ENCODE results near the gene DNASE1L3. TPM values are rescaled to one million over a fixed set of nuclear protein-coding genes. Genes with fewer than 3 reads are reported as not detected.
A peak's percentile ranks its signal among the peaks of the same experiment; 100 is the strongest.

Gene DNASE1L3
- total RNA-seq, 1 donor from 2014 or later, result 0.96 TPM

DNA sequence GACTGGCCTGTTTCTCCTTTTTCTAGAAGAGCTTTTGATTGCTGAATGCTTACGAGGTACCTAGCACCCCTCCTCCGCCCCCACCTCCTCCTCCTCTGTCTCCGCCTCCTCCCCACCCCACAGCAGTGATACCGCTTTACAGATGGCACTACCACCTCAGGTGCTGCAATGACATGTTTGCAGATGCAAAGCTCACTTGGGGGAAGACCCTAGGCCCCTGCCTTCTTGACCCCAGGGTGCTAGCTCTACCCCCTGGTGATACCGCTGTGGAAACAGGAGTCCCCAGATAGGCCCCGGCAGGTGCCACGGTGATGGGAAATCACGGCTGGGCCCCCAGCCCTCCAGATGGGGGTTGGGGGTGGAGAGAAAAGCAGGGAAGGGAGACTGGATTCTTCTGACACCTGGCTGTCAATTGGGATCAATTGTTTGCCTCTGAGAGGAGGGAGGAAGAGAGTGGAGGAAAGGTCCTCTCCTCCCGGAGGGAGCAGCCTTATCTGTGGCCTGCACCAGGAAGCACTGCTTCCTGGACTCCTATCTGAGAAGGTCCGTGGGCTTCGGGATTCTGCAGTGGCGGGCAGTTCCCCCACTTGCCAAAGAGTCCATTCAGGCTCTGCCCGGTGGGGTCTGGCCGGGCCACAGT lies 37.6 kb downstream of the DNASE1L3 start:
- DNase-seq, result no peak
- TF ChIP-seq, protein P1, sequence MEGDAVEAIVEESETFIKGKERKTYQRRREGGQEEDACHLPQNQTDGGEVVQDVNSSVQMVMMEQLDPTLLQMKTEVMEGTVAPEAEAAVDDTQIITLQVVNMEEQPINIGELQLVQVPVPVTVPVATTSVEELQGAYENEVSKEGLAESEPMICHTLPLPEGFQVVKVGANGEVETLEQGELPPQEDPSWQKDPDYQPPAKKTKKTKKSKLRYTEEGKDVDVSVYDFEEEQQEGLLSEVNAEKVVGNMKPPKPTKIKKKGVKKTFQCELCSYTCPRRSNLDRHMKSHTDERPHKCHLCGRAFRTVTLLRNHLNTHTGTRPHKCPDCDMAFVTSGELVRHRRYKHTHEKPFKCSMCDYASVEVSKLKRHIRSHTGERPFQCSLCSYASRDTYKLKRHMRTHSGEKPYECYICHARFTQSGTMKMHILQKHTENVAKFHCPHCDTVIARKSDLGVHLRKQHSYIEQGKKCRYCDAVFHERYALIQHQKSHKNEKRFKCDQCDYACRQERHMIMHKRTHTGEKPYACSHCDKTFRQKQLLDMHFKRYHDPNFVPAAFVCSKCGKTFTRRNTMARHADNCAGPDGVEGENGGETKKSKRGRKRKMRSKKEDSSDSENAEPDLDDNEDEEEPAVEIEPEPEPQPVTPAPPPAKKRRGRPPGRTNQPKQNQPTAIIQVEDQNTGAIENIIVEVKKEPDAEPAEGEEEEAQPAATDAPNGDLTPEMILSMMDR (IDR thresholded peaks at IDR 0.05; ENCODE audit: partially characterized antibody, unreplicated experiment), result no peak
- Mint-ChIP-seq H3K4me3 (ENCODE audit: unreplicated experiment) (no peak overlapping the region), H3K4me1 (ENCODE audit: low read depth, unreplicated experiment) (peaks cover 3% of the 10 kb centered on the region), H3K9me3 (ENCODE audit: unreplicated experiment) (peaks cover 5% of the 10 kb centered on the region), H3K27ac (ENCODE audit: unreplicated experiment) (no peak overlapping the region), H3K27me3 (ENCODE audit: unreplicated experiment) (peaks cover 3% of the 10 kb centered on the region), H3K36me3 (ENCODE audit: unreplicated experiment) (no peaks in the 10 kb centered on the region)

DNA sequence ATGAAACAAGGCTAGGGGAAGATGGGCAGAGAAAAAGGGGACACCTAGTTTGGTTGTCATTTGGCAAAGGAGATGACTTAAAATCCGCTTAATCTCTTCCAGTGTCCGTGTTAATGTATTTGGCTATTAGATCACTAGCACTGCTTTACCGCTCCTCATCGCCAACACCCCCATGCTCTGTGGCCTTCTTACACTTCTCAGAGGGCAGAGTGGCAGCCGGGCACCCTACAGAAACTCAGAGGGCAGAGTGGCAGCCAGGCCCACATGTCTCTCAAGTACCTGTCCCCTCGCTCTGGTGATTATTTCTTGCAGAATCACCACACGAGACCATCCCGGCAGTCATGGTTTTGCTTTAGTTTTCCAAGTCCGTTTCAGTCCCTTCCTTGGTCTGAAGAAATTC lies 39.6 kb downstream of the DNASE1L3 start:
- H3K9me3 Mint-ChIP-seq (ENCODE audit: unreplicated experiment), result peaks cover 3% of the 10 kb centered on the region
- peaks cover 3% of the 10 kb centered on the region for H3K27me3 Mint-ChIP-seq (ENCODE audit: unreplicated experiment)
- H3K4me1 Mint-ChIP-seq (ENCODE audit: low read depth, unreplicated experiment), result peaks cover 3% of the 10 kb centered on the region
- no peak overlapping the region for H3K27ac Mint-ChIP-seq (ENCODE audit: unreplicated experiment)
- no peak overlapping the region for H3K4me3 Mint-ChIP-seq (ENCODE audit: unreplicated experiment)
- TF ChIP-seq, protein P1 (IDR thresholded peaks at IDR 0.05; ENCODE audit: partially characterized antibody, unreplicated experiment), result no peak
- DNase-seq, result no peak
- no peaks in the 10 kb centered on the region for H3K36me3 Mint-ChIP-seq (ENCODE audit: unreplicated experiment)

DNA sequence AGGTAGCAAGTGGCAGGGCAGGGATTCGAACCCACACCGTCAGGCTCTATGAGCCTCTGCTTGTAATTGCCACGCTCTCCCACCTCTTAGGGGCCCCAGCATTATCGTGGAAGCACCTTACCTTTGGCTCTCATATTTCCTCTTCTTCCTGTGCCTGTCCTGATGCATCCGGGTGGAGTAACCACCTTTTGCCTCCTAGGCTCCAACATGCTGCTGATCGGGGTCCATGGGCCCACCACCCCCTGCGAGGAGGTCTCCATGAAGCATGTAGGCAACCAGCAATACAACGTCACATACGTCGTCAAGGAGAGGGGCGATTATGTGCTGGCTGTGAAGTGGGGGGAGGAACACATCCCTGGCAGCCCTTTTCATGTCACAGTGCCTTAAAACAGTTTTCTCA lies 40.4 kb downstream of the DNASE1L3 start:
- Mint-ChIP-seq H3K27ac (ENCODE audit: unreplicated experiment) (no peak overlapping the region), H3K9me3 (ENCODE audit: unreplicated experiment) (peaks cover 3% of the 10 kb centered on the region), H3K4me1 (ENCODE audit: low read depth, unreplicated experiment) (peaks cover 3% of the 10 kb centered on the region), H3K36me3 (ENCODE audit: unreplicated experiment) (no peaks in the 10 kb centered on the region), H3K27me3 (ENCODE audit: unreplicated experiment) (peaks cover 3% of the 10 kb centered on the region), H3K4me3 (ENCODE audit: unreplicated experiment) (no peak overlapping the region)
- TF ChIP-seq, protein P1 (IDR thresholded peaks at IDR 0.05; ENCODE audit: partially characterized antibody, unreplicated experiment), result no peak
- DNase-seq, result no peak

DNA sequence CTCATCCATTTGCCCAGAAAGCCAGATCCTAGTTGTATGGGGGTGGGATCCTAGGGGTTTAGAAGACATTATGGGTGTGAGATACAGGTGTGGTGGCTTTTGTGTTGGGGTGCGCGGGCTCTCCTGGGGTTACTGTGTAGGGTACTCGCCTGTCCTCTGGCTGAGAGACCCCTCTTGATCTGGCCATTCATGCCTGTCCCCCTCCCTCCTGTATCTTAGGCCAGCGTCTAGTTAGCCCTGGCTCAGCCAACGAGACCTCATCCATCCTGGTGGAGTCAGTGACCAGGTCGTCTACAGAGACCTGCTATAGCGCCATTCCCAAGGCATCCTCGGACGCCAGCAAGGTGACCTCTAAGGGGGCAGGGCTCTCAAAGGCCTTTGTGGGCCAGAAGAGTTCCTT lies 41.4 kb downstream of the DNASE1L3 start:
- H3K9me3 Mint-ChIP-seq (ENCODE audit: unreplicated experiment), result peaks cover 3% of the 10 kb centered on the region
- no peak overlapping the region for H3K4me3 Mint-ChIP-seq (ENCODE audit: unreplicated experiment)
- TF ChIP-seq, protein P1 (IDR thresholded peaks at IDR 0.05; ENCODE audit: partially characterized antibody, unreplicated experiment), result no peak
- H3K36me3 Mint-ChIP-seq (ENCODE audit: unreplicated experiment), result no peaks in the 10 kb centered on the region
- DNase-seq, result no peak
- H3K27me3 Mint-ChIP-seq (ENCODE audit: unreplicated experiment), result peaks cover 3% of the 10 kb centered on the region
- peaks cover 3% of the 10 kb centered on the region for H3K4me1 Mint-ChIP-seq (ENCODE audit: low read depth, unreplicated experiment)
- H3K27ac Mint-ChIP-seq (ENCODE audit: unreplicated experiment), result no peak overlapping the region

DNA sequence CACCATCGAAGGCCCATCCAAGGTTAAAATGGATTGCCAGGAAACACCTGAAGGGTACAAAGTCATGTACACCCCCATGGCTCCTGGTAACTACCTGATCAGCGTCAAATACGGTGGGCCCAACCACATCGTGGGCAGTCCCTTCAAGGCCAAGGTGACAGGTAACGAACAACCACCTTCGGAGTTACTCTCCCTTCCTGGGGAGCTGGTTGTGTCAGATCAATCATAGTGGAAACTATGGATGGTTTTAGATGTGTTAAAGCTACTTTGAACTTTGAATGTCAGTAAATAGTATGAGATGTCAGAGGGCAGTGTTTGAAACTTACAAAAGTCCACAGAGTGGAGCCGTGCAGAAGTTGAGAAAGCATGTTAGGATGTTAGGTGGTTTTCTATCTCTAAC lies 42.3 kb downstream of the DNASE1L3 start:
- peaks cover 2% of the 10 kb centered on the region for H3K4me1 Mint-ChIP-seq (ENCODE audit: low read depth, unreplicated experiment)
- no peak for DNase-seq
- H3K36me3 Mint-ChIP-seq (ENCODE audit: unreplicated experiment), result no peaks in the 10 kb centered on the region
- peak overlapping the region; percentile 2 for H3K27ac Mint-ChIP-seq (ENCODE audit: unreplicated experiment)
- H3K9me3 Mint-ChIP-seq (ENCODE audit: unreplicated experiment), result peaks cover 3% of the 10 kb centered on the region
- TF ChIP-seq, protein P1 (IDR thresholded peaks at IDR 0.05; ENCODE audit: partially characterized antibody, unreplicated experiment), result no peak
- H3K27me3 Mint-ChIP-seq (ENCODE audit: unreplicated experiment), result peaks cover 1% of the 10 kb centered on the region
- no peak overlapping the region for H3K4me3 Mint-ChIP-seq (ENCODE audit: unreplicated experiment)
